NCI-H2227 (cell line): ENCODE results near the gene PSMB10.

Experiments used
- DNase-seq: peaks from one replicate; lab custom pipeline; 2025; ENCODE audit not compliant: unreplicated experiment; lab: John Stamatoyannopoulos, UW

Gene PSMB10

DNA sequence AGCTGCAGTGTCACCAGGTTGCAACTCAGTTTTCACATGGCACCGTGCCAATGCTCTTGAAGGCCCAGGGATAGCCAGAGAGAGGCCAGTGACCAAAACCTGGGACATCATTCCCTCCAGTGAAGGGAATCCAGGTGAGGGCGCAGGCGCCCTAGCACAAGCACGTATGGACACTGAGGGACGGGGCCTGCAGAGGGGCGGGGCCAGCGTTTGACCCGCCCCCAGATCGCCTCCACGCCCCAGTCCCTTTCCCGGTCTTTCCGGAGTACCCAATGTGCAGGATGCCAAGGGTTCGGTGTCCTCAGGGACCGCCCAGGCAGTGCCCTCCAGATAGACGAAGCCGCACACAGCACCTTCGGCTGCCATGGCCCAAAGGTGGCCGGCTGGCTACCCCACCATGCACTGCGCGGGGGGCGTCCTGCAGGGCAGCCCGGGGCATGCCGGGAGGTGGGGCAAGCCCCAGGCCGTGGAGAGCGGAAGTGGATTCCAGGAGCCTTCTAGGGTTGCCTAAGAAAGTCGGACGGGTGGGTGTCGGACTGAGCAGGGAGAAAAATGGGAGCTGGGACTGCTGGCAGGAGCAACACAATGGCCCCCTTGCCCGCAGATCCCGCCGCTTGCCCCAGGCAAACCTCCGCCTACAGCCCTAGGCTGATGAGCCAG lies 27.1 kb upstream of the PSMB10 start:
- no peak for DNase-seq

DNA sequence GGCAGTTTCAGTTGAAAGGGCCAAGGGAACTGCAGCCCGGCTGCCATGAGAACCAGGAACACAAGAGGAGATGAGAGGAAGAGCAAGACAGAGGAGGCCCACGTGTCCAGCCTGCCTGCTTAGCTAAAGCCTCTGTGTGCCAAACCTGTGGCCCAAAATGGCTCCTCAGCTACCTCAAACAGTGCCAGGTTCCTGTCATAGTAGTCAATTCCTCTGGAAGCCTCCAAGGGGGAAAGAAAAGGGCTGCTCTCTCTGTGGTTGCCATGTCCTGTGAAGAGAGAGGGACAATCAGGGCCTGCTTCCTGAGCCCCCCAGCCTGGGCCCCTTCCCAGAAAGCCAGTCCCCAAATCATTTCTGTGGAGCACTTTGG lies 26.6 kb upstream of the PSMB10 start:
- no peak for DNase-seq

DNA sequence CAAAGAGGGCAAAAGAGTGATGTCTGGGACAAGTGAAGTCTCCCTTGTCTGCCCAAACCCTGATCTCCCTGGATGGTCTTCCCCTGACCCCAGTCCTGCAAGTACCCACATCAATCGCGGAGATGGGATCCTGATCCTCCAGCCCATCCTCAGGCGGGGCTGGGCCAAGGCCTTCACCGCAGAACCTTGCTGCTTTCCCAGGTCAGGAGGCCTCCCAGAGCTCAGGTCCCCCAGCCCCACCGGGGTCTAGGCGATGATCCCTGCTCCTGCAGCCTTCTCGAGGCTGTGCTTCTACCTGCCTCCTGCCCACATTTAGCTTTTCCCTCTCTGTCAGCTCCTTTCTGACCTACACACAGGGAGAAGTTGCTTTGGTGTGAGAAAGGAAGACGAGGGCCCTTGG lies 25.5 kb upstream of the PSMB10 start:
- DNase-seq, result no peak

DNA sequence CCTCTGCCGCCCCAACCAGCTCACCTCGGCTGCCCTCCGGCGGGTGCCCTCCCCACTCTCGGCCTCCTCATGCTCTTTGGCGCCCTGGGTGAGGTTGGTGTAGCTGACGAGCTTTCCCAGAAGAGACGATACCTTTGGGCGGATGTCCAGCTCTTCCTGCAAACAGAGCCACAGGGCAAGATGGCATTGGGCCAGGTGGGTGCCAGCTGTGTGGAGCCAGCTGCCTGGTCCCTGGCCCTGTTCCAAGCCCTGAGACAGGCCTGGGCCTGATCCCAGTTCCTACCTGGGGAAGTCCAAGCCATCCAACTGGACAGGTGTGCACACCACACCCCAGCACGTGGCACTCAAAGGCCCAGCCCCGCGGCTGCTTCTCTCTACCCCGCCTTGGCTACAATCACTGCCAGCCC lies 24.9 kb upstream of the PSMB10 start:
- DNase-seq, result no peak

DNA sequence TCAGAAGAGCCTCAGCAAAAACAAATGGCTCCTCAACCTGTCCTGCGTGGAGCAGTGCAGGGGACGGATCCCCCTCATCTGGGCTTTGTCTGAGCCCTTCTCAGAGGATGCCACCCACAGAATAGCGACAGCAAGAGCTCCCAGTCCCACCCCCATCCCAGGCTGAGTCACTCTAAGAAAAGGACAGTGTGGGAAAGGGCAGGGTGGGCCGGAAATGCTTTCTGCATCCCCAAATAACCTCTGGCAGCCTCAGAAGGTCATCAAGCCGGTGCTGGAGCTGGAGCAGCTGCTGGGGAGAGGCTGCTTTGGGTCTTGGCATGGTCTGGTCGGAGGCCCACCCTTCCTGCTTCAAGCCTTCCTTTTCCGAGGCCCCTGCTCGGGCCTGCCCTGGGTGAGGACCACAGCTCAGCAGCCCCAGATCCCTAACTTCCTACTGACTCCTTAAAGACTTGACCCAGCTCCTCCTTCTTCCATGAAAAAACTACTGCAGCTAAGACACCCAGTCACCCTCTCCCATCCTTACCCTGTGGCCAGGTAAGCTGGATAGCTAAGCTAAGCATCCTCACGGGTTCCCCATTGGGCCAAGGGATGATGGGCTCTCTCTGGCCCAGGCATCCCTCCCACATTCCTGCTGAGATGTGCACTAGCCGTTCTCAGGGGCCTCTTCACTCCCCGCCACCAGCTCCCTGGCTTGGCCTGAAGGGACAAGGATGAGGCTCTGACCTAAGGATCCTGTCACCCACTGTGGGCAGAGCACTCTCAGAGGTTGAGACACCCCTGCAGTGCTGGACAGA lies 23.1 kb upstream of the PSMB10 start:
- no peak for DNase-seq

DNA sequence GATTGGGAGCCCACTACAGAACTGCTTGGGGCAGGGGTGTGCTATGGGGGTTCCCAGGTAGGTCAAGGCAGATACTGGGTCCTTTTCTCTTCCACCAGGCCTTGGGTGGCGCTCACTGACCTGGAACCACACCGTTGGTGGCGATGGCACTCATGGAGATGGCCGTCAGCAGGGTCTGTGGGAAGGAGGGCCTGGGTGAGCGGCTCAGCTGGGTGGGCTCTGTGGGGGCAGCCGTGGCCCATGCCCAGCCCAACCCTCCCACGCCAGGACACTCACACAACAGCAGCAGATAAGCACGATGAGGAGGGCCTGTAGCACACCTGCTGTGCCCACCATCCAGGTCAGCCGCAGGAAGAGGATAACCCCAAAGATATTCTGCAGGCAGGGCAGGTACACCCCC lies 21.0 kb upstream of the PSMB10 start:
- no peak for DNase-seq

DNA sequence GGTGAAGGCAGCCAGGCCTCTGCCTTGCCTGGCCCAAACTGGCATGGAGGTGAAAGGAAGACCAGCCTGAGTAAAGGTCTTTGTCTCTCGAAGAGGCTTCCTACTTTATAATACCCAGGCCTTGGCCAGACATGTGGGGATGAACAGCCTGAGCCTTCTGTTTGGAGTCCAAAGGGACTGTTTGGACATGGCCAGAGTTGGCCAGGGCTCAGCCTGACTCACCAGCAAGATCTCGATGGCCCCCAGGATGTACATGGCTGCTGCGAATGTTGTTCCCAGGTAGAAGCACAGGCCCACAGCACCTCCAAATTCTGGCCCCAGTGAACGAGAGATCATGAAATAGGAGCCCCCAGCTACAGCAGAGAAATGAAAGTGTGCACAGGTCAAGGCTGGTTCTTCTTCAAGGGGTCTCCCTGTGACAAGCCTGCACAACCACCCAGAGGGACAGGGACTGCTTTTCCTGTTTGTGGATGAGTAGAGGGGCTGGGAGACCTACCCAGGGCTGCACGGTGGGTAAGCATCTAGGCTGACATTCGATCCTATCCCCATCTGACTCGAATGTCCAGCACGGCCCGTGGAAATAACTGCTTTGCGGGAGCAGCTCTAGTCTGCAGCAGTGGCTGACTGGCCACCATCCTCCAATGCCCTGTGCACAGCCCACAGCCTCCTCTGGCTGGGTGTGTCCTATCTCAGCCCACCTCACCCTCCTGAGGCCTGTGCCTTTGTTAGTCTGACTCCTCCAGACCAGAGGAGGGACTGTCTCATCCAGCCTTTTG lies 18.0 kb upstream of the PSMB10 start:
- no peak for DNase-seq

DNA sequence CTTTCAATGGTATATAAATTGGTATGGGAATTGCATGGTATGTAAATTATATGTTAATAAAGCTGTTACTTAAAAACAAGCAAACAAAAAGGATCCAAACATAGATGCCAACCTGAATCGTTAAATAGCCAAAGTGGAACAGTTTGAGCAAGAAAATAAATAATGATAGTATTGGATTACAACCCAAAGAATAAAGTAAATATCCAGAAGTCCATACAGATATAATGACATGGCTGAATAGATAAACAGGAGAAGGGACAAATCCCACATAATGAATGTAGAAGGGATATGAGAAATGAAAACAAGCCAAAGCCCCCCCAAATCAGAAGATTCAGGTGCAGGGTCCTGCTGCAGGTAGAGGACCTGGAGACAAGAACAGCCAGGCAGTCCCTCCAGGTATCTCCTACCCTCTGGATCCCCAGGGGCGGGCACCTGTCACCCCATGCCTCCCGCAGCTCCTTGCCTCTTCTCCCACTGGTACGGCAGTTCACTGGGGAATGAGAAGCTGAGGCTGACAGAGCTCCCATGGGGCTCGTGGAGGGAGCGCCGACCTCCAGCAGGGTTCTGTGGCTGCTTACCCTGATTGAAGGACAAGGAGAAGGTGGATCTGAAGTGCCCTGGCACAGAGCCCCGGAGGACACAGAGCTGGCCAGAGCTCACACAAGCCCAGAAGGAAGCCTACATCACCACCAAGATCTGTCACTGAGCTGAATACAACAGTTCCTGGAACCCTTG lies 17.2 kb upstream of the PSMB10 start:
- no peak for DNase-seq

DNA sequence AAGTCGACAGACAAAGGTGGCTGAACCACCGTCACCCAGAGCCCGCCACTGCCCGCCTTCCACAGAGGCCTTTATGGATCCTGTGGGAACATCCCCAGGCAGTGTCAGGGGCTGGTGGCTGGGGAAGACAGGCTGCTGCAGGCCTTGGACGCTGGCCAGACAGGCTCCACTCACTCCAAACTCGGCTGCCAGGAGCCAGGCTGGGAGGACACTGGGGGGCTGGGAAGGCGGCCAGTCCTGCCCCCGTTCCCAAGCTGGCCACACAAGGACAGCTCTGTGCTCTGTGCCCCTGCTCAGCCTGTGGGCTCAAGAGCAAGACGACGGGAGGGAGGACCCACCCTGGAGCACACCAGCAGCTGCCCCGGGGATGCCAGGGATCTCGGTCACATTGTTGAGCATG lies 14.8 kb upstream of the PSMB10 start:
- DNase-seq, result no peak

DNA sequence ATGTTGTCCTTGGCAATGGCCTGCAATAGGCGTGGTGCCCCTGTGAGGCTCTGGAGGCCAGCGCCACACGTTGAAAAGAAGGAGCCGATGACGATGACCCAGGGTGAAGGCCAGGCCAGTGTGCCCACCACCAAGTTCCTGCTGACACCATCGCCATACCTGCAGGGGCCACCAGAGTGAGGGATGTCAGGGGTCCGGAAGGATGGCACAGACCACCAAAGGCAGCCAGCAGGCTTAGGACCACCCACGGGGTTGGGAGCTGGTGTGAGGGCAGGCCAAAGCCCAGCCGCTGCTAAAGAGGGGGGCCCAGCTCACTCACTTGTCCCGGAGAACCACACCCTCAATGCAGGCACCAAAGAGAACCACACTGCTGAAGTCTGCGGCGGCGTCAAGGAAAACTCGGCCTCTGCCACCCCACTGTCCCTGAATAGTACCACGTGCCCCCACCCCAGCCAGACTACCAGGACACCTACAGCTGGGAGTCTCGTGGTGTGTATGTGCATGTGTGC lies 13.7 kb upstream of the PSMB10 start:
- no peak for DNase-seq

DNA sequence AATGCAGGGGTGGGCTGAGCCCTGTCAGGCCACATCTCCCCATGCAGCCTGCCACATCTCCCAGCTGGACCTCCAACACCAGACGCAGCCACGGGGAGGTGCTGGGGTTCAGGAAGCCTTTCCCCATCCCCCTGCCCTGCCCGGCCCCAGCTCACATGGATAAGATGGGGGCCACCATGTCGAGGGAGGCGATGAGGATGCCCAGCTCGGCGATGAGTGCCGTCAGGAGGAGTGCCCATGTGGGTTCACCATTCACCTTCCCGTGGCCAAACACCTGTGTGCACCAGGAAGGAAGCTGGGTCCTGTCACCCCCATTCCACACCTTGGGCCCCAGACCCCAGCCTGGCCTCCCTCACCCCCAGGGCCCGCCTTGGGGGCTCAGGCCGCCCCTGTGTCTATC lies 13.0 kb upstream of the PSMB10 start:
- no peak for DNase-seq

DNA sequence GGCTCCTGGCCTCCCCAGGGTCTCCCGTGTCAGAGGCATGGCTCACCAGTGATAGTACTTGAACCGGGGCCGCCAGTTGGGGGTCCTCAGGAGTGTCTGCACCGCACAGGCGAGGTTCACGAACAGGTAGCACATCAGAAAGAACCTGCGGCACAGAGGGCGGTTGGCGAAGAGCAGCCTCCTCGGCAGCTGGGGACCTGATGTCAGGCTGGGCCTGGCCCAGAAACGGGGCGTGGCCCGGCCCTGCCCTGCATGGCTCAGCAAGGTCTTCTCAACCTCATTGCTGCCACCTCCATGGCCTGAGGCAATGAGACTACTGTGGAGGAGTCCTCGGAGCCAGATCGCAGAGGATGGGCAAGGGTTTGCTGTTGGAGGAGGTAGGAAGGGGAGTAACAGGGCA lies 11.4 kb upstream of the PSMB10 start:
- no peak for DNase-seq

DNA sequence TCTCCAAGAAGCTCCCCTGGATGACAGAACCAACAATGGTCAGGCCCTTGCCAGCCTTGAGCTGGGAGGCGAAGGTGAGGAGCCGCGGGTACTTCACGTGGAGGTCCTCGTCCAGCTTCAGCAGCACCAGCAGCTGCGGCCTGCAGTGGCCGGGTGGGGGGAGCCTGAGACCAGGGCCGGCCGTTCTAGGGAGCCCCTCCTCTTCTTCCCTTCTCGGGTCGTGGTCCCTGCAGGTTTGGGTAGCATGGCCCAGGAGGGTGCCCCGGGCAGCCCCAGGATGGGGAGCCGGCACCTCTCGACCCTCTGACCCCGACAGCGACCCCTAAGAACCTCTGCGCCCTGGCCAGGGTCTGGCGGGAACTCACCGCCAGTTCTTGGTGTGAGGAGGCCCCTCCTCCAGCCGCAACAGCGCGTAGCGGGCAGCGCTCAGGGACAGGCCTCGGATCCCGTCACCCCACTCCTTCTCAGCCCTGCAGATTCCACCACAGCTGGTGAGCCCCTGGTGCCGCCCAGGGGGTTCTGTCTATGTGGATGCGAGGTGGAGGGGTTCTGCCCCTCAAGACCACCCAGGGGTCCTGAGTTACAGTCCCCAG lies 10.4 kb upstream of the PSMB10 start:
- no peak for DNase-seq

DNA sequence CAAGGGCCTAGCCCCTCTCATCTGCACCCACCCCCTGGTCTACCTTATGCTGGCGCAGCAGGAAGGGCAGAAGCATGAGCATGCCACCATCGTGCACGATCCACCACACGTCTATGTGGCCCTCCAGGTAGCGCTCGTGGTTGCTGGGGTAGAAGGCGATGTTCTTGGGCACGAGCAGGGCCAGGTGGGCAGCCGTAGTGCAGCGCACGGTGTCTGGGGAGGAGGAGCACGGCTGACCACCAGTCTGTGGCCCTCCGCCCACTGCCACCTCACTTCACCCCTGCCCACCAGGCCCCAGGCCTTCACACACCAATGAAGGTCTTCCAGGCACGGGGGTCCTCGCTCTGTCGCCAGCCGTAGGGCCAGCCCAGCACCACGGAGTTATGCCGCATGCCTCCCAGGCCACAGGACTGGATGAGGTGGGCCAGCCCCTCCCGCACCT lies 9.5 kb upstream of the PSMB10 start:
- DNase-seq, result no peak

DNA sequence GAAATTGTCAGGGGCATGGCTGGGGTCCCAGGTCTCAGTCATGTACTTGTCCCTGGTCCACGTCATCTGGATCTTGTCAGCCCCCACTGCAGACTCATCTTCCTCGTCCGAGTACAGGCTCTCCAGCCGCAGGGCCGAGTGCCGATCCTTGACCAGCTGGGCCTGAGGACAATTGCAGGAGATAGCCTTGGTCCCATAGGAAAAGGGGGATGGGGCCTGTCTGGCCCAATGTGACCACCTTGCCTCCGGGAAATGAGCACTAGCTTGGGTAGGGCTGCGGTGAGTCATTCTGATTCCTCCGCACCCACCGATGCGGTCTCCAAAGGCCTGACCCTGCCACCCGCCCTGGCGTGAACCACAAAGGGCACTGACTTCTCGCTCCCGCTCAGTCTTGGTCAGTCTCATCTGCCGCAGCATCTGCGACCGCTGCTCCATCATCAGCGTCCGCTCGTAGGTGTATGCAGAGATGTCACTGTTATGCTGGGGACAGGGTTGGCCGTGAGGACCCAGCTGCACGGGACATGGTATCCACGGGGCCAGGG lies 8.8 kb upstream of the PSMB10 start:
- DNase-seq, result no peak

DNA sequence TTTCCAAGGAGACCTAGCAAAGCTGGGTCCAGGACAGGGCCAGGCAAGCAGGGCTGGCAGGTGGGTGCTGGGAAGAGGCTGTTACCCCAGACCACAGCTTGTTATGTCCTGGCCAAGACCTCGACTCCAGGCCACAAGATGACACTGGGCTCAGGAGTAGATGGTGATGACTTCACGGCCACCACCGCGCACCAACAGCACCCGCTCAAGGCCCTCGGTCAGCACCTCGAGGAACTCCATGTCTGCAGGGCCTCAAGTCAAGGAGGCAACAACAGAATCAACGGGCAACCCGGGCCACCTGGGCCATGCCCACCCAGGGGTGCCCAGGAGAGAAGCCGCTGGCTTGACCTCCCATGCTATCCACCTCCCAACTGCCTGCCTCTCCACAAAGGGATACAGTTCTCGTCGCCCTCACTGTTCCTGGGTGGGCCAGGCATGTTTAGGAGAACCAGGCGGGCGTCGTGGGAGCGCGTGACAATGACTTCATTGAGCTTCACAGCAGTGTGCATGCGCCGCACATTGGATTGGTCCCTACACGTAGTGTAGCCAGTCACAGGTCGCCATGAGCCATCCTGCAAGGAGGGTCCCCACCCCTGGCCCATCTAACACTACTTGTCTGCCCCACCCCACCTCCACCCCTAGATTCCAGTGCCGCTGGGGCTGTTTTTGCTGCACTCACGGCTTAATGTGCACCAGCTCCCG lies 8.2 kb upstream of the PSMB10 start:
- DNase-seq, result no peak

DNA sequence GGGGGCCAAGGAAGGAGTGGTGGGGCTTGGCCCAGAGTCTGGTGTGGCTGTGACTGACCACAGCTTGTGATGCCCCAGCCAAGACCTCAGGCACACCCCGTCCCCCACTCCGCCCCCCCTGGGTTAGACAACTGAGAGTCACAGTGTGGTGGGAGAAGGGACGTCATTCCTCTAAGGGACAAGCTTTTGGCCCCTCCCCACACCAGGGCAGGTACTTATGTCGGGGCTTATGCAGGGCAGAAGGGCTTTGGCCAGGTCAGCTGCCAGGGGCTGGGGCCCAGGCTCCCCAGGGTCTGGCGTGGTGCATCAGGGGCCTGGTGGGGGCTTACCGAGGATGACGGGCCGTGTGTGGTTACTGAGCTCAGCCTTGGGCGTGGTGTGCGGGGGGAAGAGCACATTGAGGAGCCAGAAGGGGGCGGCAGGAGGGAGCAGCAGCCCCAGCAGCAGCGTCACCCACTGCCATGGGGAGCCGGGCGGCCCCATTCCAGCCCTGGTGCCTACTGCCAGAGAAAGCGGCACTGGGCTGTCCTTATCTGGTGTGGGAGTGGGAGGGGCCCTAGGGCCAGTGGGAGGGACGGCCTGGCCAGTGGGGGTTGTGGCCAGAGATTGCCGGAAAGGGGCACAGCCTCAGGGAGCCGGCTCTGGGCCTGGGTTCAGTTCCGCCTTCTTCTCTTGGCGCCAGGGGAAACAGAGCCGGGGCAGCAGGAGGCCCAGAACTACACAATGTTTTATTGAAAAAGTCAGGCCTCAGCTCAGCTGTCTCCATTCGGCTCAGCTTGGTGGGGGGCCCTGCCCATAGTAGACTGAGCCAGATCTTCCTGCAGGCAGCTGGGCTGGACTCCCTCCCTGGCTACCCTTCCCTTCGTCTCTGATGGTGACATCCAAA lies 7.2 kb upstream of the PSMB10 start, which contains the start of gene LCAT:
LCAT (minus strand) TSS at position 502 of the 886 bp plus-strand sequence; CDS start at position 483, 19 bp downstream.
- no peak for DNase-seq

DNA sequence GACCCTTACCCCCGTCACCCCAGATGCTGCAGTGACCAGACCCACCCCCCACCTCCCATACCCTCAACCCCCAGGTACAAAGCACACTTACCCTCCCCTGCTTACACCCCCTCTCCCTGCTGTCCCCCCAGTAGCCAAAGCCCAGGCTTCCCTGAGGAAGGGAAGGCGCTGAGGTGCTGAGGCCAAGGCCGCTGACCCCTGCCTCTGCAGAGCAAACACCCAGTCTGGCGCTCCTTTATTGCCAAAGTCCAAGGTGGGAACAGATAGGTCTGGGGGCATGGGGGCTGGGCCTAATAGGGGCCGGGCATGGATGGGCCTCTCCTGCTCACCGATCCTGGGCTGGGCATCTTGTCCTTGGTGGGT lies 6.6 kb upstream of the PSMB10 start:
- DNase-seq, result no peak
